Measurements from ENCODE around the gene NCBP3.
"Not testable (repeated sequence)": the region's sequence is repeated elsewhere in the genome, so short reads cannot be mapped to it uniquely, and the experiment has no call there.

DNA sequence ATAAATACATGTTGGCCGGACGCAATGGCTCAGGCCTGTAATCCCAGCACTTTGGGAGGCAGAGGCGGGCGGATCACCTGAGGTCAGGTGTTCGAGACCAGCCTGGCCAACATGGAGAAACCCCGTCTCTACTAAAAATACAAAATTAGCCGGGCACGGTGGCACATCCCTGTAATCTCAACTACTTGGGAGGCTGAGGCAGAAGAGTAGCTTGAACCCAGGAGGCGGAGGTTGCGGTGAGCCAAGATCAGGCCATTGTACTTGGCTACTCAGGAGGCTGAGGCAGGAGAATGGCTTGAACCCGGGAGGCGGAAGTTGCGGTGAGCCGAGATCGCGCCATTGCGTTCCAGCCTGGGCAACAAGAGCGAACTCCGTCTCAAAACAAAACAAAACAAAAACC is 1.5 kb downstream of the NCBP3 start:
- TF ChIP-seq, protein P1, sequence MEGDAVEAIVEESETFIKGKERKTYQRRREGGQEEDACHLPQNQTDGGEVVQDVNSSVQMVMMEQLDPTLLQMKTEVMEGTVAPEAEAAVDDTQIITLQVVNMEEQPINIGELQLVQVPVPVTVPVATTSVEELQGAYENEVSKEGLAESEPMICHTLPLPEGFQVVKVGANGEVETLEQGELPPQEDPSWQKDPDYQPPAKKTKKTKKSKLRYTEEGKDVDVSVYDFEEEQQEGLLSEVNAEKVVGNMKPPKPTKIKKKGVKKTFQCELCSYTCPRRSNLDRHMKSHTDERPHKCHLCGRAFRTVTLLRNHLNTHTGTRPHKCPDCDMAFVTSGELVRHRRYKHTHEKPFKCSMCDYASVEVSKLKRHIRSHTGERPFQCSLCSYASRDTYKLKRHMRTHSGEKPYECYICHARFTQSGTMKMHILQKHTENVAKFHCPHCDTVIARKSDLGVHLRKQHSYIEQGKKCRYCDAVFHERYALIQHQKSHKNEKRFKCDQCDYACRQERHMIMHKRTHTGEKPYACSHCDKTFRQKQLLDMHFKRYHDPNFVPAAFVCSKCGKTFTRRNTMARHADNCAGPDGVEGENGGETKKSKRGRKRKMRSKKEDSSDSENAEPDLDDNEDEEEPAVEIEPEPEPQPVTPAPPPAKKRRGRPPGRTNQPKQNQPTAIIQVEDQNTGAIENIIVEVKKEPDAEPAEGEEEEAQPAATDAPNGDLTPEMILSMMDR (conservative IDR thresholded peaks at IDR 0.05), result not testable (repeated sequence)
- not testable (repeated sequence) for TF ChIP-seq EZH2 (IDR thresholded peaks at IDR 0.05; ENCODE audit: low read depth)
